HG03196 (cell line): Measurements from ENCODE around the gene STAB1.

ENCODE experiments used
- ATAC-seq: cut with Tn5 transposase; IDR thresholded peaks from one replicate; pipeline ENCODE4 v1.9.1; 2021; ENCODE audit not compliant: unreplicated experiment

STAB1 gene

GRCh38 chr3:52506266-52506966 is 11.3 kb downstream of the STAB1 start:
- ATAC-seq, result no peak

GRCh38 chr3:52507359-52507758 is 12.2 kb downstream of the STAB1 start:
- ATAC-seq, result no peak

- ATAC-seq, result no peak
These were observed 14.7 kb downstream of the STAB1 start for GRCh38 chr3:52509753-52510328.

- ATAC-seq, result no peak
These were observed 16.4 kb downstream of the STAB1 start for GRCh38 chr3:52511509-52511908.

- no peak for ATAC-seq
These were observed 17.0 kb downstream of the STAB1 start for GRCh38 chr3:52512105-52512504.

- no peak for ATAC-seq
These were observed 17.6 kb downstream of the STAB1 start for GRCh38 chr3:52512727-52513126.

- no peak for ATAC-seq
These were observed 18.1 kb downstream of the STAB1 start for GRCh38 chr3:52513281-52513680.

- ATAC-seq, result no peak
These were observed 19.4 kb downstream of the STAB1 start for GRCh38 chr3:52514576-52514975.

GRCh38 chr3:52515192-52515591 is 20.1 kb downstream of the STAB1 start:
- no peak for ATAC-seq

- ATAC-seq, result no peak
These were observed 21.5 kb downstream of the STAB1 start for GRCh38 chr3:52516509-52517195.

GRCh38 chr3:52517796-52518722 is 22.9 kb downstream of the STAB1 start:
- ATAC-seq, result no peak

- no peak for ATAC-seq
These were observed 23.7 kb downstream of the STAB1 start for GRCh38 chr3:52518723-52519444.

GRCh38 chr3:52519445-52520140 is 24.5 kb downstream of the STAB1 start:
- no peak for ATAC-seq

GRCh38 chr3:52520141-52520667 is 25.1 kb downstream of the STAB1 start:
- ATAC-seq, result no peak

- no peak for ATAC-seq
These were observed 25.8 kb downstream of the STAB1 start for GRCh38 chr3:52520716-52521487.

- no peak for ATAC-seq
These were observed 26.3 kb downstream of the STAB1 start for GRCh38 chr3:52521488-52521824.

- ATAC-seq, result no peak
These were observed 26.9 kb downstream of the STAB1 start for GRCh38 chr3:52521881-52522650.

GRCh38 chr3:52522651-52523251 is 27.6 kb downstream of the STAB1 start:
- ATAC-seq, result no peak
